ES-I3 (cell line): Measurements from ENCODE around the gene LIM2.

ENCODE experiments used
- H3K36me3 ChIP-seq: 2 replicates; pipeline ENCODE4 v1.6.1; 2013; ENCODE audit warnings: mild to moderate bottlenecking, low read length, control low read depth, moderate library complexity; ENCODE audit not compliant: insufficient read depth
- H3K4me1 ChIP-seq: 2 replicates; pipeline ENCODE4 v1.6.1; 2013; ENCODE audit warnings: mild to moderate bottlenecking, control low read depth, low read length; ENCODE audit not compliant: insufficient read depth
- H3K9ac ChIP-seq: 2 replicates; pipeline ENCODE4 v1.6.1; 2013; ENCODE audit warnings: low read depth, mild to moderate bottlenecking, low read length, moderate library complexity
- H3K9me3 ChIP-seq: 2 replicates; pipeline ENCODE4 v1.6.1; 2013; ENCODE audit warnings: mild to moderate bottlenecking, low read length, moderate library complexity; ENCODE audit not compliant: control insufficient read depth, insufficient read depth

Gene LIM2

DNA sequence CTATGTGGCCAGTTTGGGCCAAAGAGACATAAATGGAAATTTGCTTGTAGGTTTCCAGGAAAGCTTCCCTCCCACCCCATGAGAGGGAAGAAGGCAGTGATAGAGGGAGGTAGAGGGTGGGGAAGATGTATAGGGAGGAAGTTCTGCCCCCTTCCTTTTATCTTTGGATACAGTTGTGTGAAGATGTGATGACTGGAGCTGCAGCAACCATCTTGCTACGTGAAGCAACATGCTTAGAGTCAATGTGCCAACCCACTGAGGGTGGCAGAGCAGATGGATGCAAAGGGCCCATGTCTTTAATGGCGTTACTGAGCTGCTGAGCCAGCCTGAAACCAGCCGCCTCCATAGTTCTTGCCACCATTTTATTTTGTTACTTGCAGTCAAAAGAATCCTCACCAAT lies 56.6 kb downstream of the LIM2 start:
- no peaks in the 10 kb centered on the region; the same call in 1 of the 2 replicates for H3K36me3 ChIP-seq
- no peak overlapping the region for H3K9ac ChIP-seq
- peaks cover 6% of the 10 kb centered on the region; the same call in 1 of the 2 replicates for H3K4me1 ChIP-seq
- H3K9me3 ChIP-seq = no peaks in the 10 kb centered on the region

DNA sequence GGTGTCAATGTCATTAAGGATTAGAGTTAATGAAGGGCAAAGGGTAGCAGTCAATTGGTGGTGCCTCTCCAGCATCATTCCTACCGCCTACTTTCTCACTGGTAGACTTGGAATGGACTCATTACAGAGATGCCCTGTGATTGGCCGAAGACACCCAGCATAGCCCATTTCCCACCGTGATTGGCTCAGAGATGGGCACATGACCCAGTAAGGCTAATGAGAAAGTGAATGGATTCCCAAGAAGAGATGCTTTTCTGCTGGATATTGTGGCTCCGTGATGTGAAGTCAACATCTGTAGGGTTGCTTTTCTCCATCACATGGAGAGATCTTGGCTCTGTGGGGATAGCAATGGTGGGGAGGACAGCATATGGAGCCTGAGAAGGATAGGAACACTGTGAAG lies 57.4 kb downstream of the LIM2 start:
- H3K36me3 ChIP-seq = no peaks in the 10 kb centered on the region; the same call in 1 of the 2 replicates
- no peaks in the 10 kb centered on the region for H3K9me3 ChIP-seq
- peaks cover 6% of the 10 kb centered on the region; the same call in 1 of the 2 replicates for H3K4me1 ChIP-seq
- H3K9ac ChIP-seq = no peak overlapping the region
